AG10803 (cell line): ENCODE results near the gene FNIP1.
A peak's percentile ranks its signal among the peaks of the same experiment; 100 is the strongest.

ENCODE experiments used
- DNase-seq: peaks from one replicate; pipeline ENCODE4 v3.0.0; 2010; ENCODE audit warnings: low read depth
- H3K4me3 ChIP-seq: 2 replicates; pipeline ENCODE4 v1.5.1; 2011; ENCODE audit warnings: mild to moderate bottlenecking, low read length, control low read depth
- TF ChIP-seq, protein P1 (sequence below): conservative IDR thresholded peaks from 2 replicates; pipeline ENCODE4 v1.5.1; 2011; ENCODE audit warnings: mild to moderate bottlenecking, low read length, control low read depth, inconsistent platforms

The FNIP1 gene

DNA sequence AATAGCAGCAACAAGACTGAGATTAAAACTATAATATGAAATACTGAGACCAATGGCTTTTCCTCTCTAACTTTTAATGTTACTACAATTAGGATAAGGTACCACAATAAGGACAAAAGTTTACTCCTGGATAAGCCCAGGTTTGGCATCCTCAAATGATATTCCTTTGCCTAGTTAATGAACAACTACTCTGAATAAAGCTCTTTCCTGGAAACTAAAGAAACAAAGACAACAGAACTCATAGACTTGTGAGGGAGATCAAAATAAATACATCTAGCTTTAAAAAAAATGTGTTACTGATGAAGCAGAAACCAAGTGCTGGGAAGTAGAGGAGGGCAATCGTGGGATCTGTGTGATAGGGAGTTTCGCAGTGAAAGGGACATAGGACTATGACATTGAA lies 142.5 kb downstream of the FNIP1 start:
- TF ChIP-seq, protein P1, sequence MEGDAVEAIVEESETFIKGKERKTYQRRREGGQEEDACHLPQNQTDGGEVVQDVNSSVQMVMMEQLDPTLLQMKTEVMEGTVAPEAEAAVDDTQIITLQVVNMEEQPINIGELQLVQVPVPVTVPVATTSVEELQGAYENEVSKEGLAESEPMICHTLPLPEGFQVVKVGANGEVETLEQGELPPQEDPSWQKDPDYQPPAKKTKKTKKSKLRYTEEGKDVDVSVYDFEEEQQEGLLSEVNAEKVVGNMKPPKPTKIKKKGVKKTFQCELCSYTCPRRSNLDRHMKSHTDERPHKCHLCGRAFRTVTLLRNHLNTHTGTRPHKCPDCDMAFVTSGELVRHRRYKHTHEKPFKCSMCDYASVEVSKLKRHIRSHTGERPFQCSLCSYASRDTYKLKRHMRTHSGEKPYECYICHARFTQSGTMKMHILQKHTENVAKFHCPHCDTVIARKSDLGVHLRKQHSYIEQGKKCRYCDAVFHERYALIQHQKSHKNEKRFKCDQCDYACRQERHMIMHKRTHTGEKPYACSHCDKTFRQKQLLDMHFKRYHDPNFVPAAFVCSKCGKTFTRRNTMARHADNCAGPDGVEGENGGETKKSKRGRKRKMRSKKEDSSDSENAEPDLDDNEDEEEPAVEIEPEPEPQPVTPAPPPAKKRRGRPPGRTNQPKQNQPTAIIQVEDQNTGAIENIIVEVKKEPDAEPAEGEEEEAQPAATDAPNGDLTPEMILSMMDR: no peak
- no peak for DNase-seq
- H3K4me3 ChIP-seq: no peak overlapping the region

DNA sequence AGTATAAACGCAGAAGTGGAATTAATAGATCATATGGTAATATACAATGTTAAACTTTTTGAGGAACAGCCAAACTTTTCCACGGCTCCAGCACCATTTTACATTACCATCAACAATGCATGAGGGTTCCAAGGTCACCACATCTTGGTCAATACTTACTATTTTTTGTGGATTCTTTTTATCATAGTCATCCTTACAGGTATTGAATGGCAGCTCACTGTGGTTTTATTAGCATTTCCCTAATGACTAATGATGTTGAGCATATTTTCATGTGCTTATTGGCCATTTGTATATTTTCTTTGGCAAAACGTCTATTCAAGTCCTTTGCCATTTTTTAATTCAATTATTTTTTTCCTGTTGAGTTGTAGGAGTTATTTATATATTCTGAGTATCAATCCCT lies 147.7 kb downstream of the FNIP1 start:
- no peak overlapping the region for H3K4me3 ChIP-seq
- no peak for DNase-seq
- TF ChIP-seq, protein P1: no peak

DNA sequence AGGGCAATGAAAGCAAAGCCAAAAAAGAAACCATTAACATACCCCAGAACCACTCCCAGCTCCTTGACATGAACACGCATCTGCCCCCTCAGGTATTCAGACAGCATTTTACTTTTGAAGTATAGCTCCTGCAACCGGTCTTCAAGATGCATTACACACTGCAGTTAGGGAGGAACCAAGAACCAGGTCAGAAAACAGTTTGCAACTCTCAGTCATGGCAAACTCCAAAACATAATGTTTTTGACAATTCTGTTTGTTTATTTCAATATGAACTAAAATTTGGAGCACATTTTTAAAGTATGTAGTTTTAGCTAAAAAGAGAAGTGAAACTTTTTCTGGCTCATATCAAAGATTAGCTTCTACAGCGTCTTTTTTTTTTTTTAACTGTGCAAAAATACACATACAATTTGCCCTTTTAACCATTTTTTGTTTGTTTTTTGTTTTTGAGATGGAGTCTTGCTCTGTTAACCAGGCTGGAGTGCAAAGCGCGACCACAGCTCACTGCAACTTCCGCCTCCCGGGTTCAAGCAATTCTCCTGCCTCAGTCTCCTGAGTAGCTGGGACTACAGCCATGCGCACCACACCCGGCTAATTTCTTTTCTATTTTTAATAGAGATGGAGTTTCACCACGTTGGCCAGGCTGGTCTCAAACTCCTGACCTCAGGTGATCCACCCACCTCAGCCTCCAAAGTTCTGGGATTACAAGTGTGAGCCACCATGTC lies 149.6 kb downstream of the FNIP1 start:
- no peak overlapping the region for H3K4me3 ChIP-seq
- TF ChIP-seq, protein P1: no peak
- DNase-seq: no peak

DNA sequence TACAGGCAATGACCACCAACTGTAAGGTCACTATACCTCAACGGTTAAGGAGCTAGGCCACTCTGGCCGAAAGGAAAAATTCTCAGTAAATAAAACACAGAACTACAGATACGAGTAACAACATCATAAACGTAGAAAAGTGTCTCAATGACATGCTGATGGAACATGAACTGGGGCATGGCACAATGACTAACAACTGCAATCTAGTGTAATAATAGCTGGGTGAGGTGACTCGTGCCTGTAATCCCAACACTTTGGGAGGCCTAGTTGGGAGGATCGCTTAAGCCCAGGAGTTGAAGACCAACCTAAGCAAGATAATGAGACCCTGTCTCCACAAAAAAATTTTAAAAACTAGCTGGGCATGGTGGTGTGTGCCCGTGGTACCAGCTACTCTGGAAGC lies 152.0 kb downstream of the FNIP1 start:
- no peak overlapping the region for H3K4me3 ChIP-seq
- TF ChIP-seq, protein P1: no peak
- DNase-seq: no peak

DNA sequence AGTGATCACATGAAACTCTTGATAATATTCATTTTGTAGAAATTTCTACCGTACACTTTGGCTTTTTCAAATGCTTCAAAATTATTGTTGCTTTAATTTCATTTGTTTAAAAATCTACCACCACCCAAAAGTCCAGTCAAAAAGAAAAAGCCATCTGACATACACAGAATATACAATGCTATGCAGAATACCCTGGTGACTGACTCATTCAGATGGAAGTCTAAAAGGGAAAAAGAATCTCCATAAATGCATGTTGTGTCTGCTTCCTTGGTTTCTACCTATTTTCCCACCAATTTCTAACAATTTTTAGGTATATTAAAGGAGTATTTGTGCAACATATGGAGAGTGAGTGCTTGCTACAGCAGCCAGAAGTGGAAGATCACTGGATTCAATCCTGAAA lies 152.4 kb downstream of the FNIP1 start:
- DNase-seq: no peak
- TF ChIP-seq, protein P1: no peak
- no peak overlapping the region for H3K4me3 ChIP-seq

DNA sequence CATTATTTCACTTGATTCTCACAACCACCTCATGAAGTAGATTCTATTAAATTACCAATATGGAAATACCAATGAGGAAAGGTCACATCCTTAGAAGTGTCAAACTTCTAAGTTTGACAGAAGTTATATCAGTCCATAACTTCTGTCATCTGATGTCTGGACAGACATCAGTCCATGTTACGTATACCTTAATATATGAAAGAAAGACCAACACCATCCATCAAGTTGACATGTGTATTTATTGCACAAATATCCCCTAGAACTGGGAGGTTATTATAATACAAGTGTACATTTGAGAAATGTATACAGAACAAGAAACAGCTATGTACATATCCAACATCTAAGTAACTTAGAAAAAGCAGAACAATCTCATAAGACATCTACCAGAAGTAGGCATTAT lies 155.3 kb downstream of the FNIP1 start:
- H3K4me3 ChIP-seq: no peak overlapping the region
- TF ChIP-seq, protein P1: no peak
- no peak for DNase-seq

DNA sequence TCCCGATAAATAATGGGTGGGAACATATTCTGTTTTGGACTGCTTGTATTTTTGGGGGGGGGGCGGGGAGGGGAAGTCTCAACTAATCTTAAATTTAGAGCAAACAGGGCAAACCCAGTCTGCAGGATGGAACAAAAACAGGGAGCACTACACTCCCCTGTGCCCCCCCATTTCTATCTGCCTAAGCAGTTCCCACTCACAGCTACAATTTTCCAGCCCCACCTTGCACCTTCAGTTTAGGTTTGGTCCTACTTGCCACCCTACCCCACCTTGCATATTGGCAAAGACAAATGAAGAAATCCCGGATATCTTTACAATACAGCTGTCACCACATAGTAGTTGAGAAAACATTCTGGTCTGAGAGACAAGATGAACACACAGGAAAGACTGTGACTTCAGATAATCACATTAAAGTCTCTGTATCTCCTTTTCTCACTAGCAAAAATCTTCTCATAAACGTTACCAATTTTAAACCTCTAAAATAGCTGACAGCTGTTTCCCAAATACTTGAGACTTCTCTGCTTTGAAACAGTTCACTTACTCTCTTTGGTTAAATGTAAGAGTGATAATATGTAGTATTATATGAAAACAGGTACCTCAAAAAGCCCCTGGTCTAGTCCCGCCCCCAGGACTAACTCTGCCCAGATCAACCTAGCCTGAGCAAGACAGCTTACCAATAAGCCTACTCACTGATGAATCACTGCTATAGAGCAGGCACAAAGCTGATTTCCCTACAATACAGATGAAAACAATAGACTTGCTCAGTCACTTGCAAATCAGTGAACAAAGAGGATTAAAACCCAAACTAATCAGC lies 156.6 kb downstream of the FNIP1 start:
- TF ChIP-seq, protein P1: no peak
- peak; percentile 14 for DNase-seq
- no peak overlapping the region for H3K4me3 ChIP-seq
